GM19238 (cell line): ENCODE data around the gene ARAP1.
"Not testable (repeated sequence)": the region's sequence is repeated elsewhere in the genome, so short reads cannot be mapped to it uniquely, and the experiment has no call there.

Experiments
- DNase-seq: peaks from one replicate; pipeline ENCODE4 v3.0.0; 2011; ENCODE audit warnings: low spot score; ENCODE audit not compliant: insufficient read length

The ARAP1 gene

GRCh38 chr11:72752088-72752914, at the start of gene ARAP1:
ARAP1 (minus strand) TSS chr11:72752408; CDS start chr11:72727128, 25,280 bp downstream.
- peak; percentile 94 for DNase-seq

- DNase-seq: no peak
Measured at GRCh38 chr11:72799441-72799840, 47.2 kb upstream of the ARAP1 start.

DNA sequence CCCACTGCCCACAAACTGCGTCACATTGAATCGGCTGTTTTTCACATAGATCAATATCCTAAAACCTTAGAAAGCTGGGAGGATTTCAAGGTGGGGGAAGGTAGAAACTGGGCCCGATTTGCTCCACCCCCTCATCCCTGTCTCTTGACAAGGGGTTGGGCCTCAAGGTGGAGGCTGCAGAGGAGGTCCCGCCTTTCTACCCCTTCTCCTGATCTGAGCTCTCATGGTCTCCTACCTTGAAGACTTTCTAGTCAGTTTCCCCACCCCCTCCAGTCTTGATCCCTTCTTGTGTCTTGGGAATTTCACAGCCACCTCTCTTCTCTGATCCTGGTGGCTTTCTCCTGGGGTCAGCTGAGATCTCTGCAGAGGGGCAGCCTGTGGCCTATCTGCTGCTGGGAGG, 46.2 kb upstream of the ARAP1 start:
- DNase-seq: no peak

DNA sequence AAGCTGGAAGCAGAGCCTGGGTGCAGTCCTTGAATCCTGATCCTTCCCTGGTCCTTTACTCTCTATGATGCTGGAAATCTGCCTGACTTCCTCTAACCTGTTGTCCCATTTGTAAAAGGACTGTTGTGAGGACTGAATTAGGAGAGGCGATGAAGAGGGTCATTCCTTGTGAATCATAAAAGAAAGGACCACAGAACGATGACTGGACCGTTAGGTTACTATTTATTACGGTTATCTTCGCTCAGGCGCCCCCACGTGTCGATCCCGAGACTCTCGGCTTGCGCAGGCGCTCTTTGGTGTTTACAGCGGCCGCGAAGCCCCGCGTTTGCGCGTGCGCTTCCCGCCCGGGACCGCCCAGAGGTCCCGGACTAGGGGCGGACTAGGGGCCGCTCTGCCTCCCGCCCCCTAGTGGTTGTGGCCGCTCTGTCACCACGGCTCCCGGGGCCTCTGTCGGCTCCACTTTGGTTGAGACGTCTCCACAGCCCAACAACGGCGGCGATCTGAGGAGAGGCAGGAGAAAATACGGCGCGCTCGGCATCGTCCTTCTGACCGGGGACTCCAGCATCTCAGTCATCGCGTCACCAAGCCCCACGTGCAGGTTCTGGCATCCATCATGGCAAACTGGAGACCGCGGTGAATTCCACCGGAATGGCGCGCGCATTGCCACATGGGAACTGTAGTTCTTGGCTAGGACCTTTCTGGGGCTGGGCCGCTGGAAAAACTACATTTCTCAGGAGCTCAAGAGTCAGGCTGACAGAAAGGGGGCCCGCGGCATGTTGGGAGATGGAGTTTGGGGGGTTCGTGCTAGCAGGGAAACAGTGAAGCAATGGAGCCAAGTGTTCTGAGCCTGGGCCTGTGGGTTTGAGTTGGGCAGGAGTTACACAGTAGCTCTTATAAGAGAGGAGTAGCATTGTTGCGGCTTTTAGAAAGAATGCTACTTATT, 41.5 kb upstream of the ARAP1 start, which contains the start of gene STARD10:
Gene STARD10, minus strand, starts transcription at position 623 of the 943 bp plus-strand sequence. CDS start 12,866 bp downstream, outside the sequence.
- peak; percentile 97 for DNase-seq

- DNase-seq: no peak
Measured at GRCh38 chr11:72793076-72793424, 40.8 kb upstream of the ARAP1 start.

DNA sequence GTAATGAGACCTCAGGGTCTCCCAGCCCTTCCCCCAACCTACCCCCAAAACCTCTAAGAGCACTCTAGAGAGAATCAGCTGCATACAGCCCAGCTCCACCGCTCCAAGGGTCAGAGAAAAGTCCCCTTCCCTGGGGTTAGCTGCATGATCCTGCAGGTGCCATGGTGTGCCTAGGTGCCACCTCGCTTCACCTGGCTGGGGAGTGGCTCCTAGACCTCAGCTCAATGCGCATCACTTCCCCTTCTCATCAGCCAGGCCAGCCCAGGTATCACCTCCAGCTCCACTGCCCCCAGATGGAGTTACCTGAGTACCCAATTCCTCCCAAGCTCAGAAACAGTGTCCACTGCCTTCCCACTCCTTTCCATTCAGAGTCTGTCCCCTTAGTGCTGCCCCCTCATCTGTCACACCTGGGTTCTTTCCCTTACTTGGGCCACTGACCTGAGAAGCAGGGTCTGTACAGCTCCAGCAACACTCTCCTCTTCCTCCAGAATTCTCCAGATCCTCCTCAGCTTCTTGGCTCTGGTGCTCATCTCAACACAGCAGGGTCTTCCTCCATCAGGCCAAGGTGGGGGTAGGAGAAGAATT, 40.3 kb upstream of the ARAP1 start:
- no peak for DNase-seq

DNA sequence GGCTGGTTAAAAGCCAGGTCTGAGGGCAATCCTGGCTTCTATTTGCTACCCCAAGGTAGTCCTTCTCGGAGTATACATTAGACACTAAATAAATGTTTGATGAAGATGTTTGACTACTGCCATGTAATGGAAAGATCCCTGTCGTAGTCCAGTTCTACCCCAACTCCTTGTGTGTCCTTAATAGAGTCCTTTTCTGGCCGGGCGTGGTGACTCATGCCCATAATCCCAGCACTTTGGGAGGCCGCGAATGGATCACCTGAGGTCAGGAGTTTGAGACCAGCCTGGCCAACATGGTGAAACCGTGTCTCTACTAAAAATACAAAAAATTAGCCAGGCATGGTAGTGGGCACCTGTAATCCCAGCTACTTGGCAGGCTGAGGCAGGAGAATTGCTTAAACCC, 39.0 kb upstream of the ARAP1 start:
- not testable (repeated sequence) for DNase-seq

GRCh38 chr11:72789493-72790131, 37.4 kb upstream of the ARAP1 start:
- DNase-seq: no peak

GRCh38 chr11:72788241-72788640, 36.0 kb upstream of the ARAP1 start:
- DNase-seq: no peak

DNA sequence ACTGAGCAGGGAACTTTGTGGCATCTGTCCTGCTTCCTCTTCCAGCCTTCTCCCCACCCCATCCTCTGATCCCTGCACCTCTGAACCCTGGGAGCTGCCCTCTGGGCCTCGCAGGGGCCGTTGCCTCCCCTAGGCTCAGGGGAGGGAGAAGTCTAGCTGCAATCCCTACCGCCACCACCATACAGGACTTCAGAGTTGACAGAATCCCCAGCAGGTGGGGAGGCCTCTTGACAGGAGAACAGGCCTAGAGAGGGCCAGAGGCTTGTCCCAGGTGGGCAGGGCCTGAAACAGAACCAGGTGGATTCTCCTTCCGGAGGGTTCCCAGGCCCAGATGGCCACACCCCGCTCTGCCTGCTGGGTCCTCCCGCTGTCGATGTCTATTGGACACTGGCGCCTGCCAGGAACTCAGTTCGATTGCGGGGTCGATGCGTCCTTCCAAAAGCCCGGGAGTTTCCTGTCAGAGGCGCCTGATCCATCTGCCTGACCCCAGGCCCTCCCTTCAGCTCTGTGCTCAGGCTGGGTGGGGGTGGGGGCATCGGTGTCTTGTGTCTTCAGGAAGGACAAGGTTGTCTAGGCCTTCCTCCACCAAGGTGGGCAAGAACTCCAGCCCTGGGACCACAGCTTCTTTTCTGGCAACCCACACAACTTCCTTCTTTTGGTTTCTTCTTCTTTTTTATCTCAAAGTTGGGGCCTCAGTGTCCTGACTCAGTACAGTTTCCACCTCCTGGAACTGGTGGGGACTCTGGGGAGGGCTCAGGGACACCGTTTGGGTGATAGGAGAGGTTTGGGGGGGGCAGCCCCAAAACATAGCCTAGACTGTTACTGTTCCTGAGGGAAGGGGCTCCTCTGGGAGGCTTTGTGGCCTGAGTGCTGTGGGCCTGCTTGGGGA, 35.3 kb upstream of the ARAP1 start:
- DNase-seq: peak; percentile 73

DNA sequence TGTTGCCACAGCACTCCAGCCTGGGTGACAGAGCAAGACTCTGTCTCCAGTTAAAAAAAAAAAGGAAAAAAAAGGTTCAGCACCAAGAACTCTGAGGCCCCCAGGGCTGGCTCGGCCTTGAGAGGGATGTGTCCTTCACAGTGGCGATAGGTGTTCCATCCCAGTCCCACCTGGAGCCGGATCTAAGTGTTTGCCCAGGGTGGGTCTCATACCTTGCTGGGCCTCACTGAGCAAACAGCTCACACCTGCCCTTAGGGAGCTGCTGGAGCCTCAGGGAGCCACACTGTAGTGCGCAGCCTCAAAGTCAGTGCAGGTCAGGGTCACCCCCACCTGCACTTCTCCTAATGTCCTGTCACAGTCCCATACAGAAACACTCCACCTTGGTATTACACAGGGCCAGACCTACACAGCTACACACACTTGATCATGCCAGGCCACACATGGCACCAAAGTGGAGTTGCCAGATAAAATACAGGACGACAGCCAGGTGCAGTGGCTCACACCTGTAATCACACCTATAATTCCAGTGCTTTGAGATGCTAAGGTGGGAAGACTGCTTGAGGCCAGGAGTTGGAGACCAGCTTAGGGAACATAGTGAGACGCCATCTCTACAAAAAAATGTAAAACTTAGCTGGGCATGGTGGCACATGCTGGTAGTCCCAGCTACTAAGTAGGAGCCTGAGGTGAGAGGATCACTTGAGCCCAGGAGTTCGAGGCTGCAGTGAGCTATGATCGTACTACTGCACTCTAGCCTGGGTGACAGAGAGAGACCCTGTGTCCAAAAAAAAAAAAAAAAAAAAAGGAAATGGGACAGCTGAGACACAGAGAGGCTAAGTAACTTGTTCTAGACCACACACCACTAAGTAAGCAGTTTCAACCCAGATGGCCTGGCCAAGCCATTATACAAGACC, 34.4 kb upstream of the ARAP1 start:
- no peak for DNase-seq

DNA sequence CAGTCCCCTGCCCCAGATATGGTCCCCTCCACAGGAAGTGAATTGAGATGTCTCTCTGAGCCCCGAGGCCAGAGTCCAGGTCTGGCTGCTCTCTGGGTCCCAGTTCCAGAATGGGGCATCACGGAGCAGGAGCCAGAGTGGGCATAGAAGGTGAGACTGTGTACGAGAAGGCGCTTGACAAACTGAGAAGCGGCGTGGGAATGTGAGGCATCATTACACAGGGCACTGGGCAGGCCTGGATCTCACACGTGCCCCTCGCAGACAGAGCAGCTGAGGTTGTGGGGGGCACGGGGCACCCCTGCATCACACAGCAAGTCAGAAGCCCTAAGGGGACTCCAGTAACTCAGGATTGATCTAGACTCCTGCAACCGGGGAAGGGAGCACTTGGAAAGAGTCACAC, 32.5 kb upstream of the ARAP1 start:
- DNase-seq: no peak

DNA sequence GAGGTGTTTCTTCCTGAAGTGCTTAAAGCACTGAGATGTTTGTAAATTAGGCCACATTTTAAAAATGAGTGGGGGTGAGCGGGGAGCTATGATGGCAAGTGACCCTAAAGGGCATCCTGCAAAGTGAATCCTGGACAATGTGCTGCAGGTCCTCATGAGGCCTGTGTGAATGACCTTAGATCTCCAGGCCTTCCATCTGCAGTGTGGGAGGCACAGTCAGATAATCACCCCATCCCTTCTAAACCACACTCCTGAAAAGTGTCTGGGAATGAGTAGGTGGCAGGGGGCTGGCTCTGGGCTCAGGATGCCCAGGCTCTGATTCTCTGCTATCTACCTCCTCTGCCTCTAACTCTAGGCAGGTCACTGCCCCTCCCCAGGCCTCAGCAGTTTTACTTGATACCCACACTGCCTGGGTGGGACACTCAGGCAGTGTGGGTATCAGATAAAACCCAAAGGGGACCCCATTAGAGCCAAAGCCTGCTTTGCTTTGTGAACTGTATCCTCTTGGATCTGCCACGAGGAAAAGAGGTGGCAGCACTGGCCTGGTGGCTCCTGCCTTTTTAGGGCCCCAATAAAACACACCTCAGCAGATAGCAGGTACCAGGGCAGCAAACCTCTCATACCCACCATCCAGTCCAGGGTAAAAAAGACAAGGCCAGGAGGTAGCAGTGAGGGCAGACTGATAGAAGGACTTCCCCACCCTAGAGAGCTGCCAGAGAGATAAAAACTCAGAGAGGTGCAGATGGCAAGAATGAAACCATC, 31.1 kb upstream of the ARAP1 start:
- no peak for DNase-seq

DNA sequence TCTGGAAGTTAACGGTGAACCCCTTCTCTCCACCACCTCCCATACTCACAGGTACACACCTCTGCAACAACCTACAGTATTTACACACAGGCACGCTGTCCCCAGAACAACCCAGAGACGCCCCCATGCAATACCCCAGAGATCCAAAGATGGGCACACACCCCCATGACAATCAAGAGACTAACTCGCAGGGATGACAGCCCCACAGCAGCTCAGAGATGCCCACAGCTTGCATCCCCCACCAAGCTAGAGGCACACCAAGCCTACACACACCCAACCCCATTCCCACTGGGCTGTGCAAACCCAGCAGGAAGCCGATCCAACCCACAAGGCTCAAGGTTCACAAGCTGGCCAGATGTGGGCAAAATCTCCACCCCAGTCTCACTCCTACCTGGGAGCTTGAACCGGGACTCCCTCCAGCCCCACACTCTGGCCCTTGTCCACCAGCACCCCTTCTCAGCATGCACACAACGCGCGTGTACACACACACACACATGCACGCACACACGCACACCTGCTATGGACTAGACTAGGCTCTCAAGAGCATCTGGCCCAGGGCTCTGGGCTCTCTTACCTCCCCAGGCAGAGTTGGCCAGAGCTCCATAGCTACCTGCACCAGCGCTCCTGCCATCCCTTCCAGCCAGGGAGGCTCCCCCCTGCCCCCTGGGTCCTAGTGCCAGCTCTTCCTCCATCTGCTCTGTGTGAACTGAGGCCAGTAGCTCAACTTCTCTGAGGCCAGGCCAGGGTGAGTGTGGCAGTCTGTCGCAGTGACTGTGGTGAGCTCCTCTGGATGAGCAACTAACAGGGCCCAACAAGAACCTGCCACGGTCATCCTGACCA, 30.1 kb upstream of the ARAP1 start:
- no peak for DNase-seq

GRCh38 chr11:72781313-72782080, 29.3 kb upstream of the ARAP1 start:
- DNase-seq: peak; percentile 82

GRCh38 chr11:72781063-72781312, 28.8 kb upstream of the ARAP1 start:
- DNase-seq: no peak
